ENCODE results near the gene PCGF3. TPM values are rescaled to one million over a fixed set of nuclear protein-coding genes. Genes with fewer than 3 reads are reported as not detected.
"Not testable (repeated sequence)": the region's sequence is repeated elsewhere in the genome, so short reads cannot be mapped to it uniquely, and the experiment has no call there.

The PCGF3 gene
- total RNA-seq, 2 experiments from 2014 or later, result 24.7 to 25.9 TPM

DNA sequence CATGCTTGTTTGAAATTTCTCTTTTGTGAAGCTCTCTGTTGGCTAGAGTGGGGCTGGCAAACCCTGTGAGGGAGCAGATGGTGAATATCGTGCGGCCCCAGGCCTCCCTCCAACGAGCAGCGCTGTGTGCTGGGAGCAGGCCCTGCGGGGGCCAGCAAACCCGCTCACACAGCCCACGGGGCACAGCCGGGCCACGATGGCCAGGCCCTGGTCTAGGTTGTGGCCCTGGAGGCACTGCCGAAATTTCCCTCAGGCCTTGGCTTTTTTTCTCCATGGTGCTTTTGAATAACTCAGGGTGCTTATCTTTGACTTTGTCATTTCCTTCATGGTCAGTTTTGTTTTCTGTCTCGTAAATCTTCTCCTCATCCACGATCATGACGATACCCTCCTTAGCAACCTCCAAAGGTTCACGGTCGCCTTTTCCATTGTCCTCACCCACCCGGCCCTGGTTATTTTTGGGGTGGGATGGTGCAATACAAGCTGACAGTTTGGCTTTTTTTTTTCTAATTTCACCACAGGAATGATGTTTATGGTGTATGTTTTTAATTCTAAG is 20.7 kb downstream of the PCGF3 start:
- H3K27me3 Mint-ChIP-seq (ENCODE audit: low read depth), result no peaks in the 10 kb centered on the region
- peaks cover 19% of the 10 kb centered on the region for H3K36me3 Mint-ChIP-seq (ENCODE audit: low read depth)
- intact Hi-C loops (cut with micrococcal nuclease), result no loop called here
- H3K9me3 Mint-ChIP-seq, result no peaks in the 10 kb centered on the region
- DNase-seq, result no peak
- CTCF ChIA-PET, result interaction anchor here (0.6 kb wide), 1 partner anchor 9 kb away, joined by 3 read pairs; no protein-coding TSS in a partner anchor
- peaks cover 4% of the 10 kb centered on the region for H3K4me1 Mint-ChIP-seq (ENCODE audit: low read depth)
- no peak overlapping the region for H3K27ac Mint-ChIP-seq
- H3K4me3 Mint-ChIP-seq, result no peak overlapping the region

- Mint-ChIP-seq H3K9me3 (no peaks in the 10 kb centered on the region), H3K4me1 (ENCODE audit: low read depth) (peaks cover 4% of the 10 kb centered on the region), H3K27me3 (ENCODE audit: low read depth) (no peaks in the 10 kb centered on the region), H3K36me3 (ENCODE audit: low read depth) (peaks cover 13% of the 10 kb centered on the region), H3K4me3 (no peak overlapping the region), H3K27ac (no peak overlapping the region)
- CTCF ChIA-PET, result no interaction called here
- no peak for DNase-seq
- intact Hi-C loops (cut with micrococcal nuclease), result no loop called here
Measured at GRCh38 chr4:726838-727237, 21.2 kb downstream of the PCGF3 start.

GRCh38 chr4:727576-727975 is 21.9 kb downstream of the PCGF3 start:
- DNase-seq, result no peak
- no peaks in the 10 kb centered on the region for H3K27me3 Mint-ChIP-seq (ENCODE audit: low read depth)
- no peak overlapping the region for H3K4me3 Mint-ChIP-seq
- H3K9me3 Mint-ChIP-seq, result no peaks in the 10 kb centered on the region
- peaks cover 10% of the 10 kb centered on the region for H3K36me3 Mint-ChIP-seq (ENCODE audit: low read depth)
- CTCF ChIA-PET, result no interaction called here
- no peak overlapping the region for H3K27ac Mint-ChIP-seq
- intact Hi-C loops (cut with micrococcal nuclease), result no loop called here
- H3K4me1 Mint-ChIP-seq (ENCODE audit: low read depth), result peaks cover 4% of the 10 kb centered on the region

- Mint-ChIP-seq H3K9me3 (no peaks in the 10 kb centered on the region), H3K4me1 (ENCODE audit: low read depth) (peaks cover 4% of the 10 kb centered on the region), H3K36me3 (ENCODE audit: low read depth) (peaks cover 5% of the 10 kb centered on the region), H3K27ac (no peak overlapping the region), H3K27me3 (ENCODE audit: low read depth) (no peaks in the 10 kb centered on the region), H3K4me3 (no peak overlapping the region)
- CTCF ChIA-PET, result no interaction called here
- DNase-seq, result no peak
- intact Hi-C loops (cut with micrococcal nuclease), result no loop called here
Measured at GRCh38 chr4:729336-730315, 24.0 kb downstream of the PCGF3 start.

DNA sequence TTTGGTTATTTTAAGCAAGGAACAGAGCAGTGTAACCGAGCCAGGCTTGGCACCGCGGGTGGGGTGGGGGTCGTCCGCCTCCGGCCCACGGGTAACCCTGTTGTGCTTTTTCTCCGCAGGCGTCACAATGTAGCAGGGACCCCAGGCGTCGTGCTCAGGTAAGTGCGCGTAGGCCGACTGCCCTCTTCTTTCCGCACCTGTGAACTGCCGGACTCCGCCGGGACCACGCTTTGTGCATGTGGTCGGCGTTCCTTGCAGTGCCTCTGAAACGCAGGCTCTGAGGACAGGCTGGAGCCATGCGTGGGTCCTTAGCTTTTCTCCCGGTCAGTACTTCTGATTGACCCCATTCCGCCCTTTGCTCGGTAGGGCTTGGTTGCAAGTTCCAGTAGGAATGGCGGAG is 24.9 kb downstream of the PCGF3 start:
- H3K36me3 Mint-ChIP-seq (ENCODE audit: low read depth), result peaks cover 5% of the 10 kb centered on the region
- DNase-seq, result no peak
- H3K4me3 Mint-ChIP-seq, result no peak overlapping the region
- H3K9me3 Mint-ChIP-seq, result no peaks in the 10 kb centered on the region
- peaks cover 2% of the 10 kb centered on the region for H3K4me1 Mint-ChIP-seq (ENCODE audit: low read depth)
- no peak overlapping the region for H3K27ac Mint-ChIP-seq
- H3K27me3 Mint-ChIP-seq (ENCODE audit: low read depth), result no peaks in the 10 kb centered on the region
- intact Hi-C loops (cut with micrococcal nuclease), result no loop called here
- CTCF ChIA-PET, result no interaction called here

DNA sequence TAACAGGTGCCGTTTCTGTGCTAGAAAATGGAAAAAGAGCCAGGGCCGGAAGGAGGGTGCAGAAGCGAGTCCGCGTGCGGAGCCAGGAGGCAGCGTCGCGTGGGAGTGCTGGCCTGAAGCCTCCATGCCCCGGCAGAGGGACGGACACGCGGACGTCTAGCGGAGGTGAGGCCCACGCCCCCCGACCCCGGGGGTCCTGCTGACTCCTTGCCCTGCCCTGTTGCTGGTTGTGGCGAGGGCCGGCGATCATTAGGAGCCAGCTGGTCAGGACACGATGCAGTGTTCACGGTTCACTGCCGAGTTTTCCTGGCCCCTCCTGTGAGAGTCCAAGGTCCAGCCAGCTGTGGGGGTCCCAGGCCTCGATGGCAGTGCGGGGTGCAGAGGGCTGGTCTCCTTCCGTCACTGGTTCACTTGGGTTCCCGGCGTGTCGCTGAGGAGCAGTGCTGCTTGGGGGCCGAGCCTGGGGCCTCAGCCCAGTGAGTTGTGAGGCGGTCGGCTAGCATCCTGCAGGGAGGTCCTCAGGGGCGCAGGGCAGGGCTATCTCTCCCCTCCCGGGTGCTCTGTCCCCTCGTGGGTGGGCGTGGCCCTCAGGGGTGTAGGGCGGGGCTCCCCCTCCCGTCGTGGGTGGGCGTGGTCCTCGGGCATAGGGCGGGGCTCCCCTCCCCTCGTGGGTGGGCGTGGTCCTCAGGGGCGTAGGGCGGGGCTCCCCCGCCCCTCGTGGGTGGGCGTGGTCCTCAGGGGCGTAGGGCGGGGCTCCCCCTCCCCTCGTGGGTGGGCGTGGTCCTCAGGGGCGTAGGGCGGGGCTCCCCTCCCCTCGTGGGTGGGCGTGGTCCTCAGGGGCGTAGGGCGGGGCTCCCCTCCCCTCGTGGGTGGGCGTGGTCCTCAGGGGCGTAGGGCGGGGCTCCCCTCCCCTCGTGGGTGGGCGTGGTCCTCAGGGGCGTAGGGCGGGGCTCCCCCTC is 25.6 kb downstream of the PCGF3 start:
- H3K36me3 Mint-ChIP-seq (ENCODE audit: low read depth); H3K4me1 Mint-ChIP-seq (ENCODE audit: low read depth); H3K27ac Mint-ChIP-seq; DNase-seq; H3K4me3 Mint-ChIP-seq; H3K27me3 Mint-ChIP-seq (ENCODE audit: low read depth); H3K9me3 Mint-ChIP-seq; CTCF ChIA-PET; intact Hi-C loops (cut with micrococcal nuclease): not testable (repeated sequence)

- not testable (repeated sequence) for H3K27ac Mint-ChIP-seq
Measured at GRCh38 chr4:731954-732353, 26.3 kb downstream of the PCGF3 start.

DNA sequence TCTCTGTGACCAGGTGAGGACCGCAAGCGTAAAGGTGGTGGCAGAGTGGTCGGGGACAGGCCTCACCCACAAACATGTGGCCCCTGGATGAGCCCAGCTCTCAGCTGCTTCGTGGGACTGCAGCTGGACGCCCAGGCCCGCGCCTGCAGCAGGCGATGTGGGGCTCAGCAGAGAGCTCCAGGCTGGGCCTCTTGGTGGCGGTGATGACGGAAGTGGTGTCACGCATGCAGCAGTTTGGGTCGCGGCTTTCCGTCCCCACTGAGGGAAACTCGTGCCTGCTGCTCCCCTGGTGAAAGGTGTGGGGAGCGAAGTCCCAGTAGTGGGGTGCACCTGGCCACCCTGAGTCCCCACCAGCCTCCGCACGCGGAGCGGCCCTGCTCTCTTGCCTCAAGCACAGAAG is 26.9 kb downstream of the PCGF3 start:
- H3K27ac Mint-ChIP-seq, result no peak overlapping the region

More at GRCh38 chr4:731954-732353, 26.3 kb downstream of the PCGF3 start:
- H3K4me3 Mint-ChIP-seq; CTCF ChIA-PET; H3K4me1 Mint-ChIP-seq (ENCODE audit: low read depth); H3K27me3 Mint-ChIP-seq (ENCODE audit: low read depth); DNase-seq; intact Hi-C loops (cut with micrococcal nuclease); H3K9me3 Mint-ChIP-seq; H3K36me3 Mint-ChIP-seq (ENCODE audit: low read depth): not testable (repeated sequence)

GRCh38 chr4:732911-733630 is 27.4 kb downstream of the PCGF3 start:
- H3K9me3 Mint-ChIP-seq, result no peaks in the 10 kb centered on the region

More for the DNA sequence above, 26.9 kb downstream of the PCGF3 start:
- H3K4me1 Mint-ChIP-seq (ENCODE audit: low read depth), result no peaks in the 10 kb centered on the region
- no peak for DNase-seq
- no peaks in the 10 kb centered on the region for H3K27me3 Mint-ChIP-seq (ENCODE audit: low read depth)
- H3K9me3 Mint-ChIP-seq, result no peaks in the 10 kb centered on the region
- H3K4me3 Mint-ChIP-seq, result no peak overlapping the region
- intact Hi-C loops (cut with micrococcal nuclease), result no loop called here
- H3K36me3 Mint-ChIP-seq (ENCODE audit: low read depth), result peaks cover 6% of the 10 kb centered on the region
- CTCF ChIA-PET, result no interaction called here

DNA sequence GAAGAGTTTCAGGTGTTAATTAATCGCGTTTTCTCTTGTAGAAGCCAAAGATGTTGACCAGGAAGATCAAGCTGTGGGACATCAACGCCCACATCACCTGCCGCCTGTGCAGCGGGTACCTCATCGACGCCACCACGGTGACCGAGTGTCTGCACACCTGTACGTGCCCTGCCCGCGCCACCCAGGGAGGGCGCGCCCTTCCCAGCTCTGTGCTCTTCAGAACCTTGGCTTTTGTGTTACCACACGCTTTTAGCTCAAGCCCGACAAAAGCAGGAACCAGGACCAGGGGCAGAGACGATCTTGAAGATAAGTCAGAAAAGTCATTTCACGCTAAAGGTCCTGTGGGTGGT is 28.0 kb downstream of the PCGF3 start:
- H3K4me3 Mint-ChIP-seq, result no peak overlapping the region
- intact Hi-C loops (cut with micrococcal nuclease), result no loop called here
- no peak for DNase-seq
- no peaks in the 10 kb centered on the region for H3K27me3 Mint-ChIP-seq (ENCODE audit: low read depth)
- H3K36me3 Mint-ChIP-seq (ENCODE audit: low read depth), result peaks cover 9% of the 10 kb centered on the region
- no peaks in the 10 kb centered on the region for H3K9me3 Mint-ChIP-seq
- H3K27ac Mint-ChIP-seq, result no peak overlapping the region
- CTCF ChIA-PET, result no interaction called here
- no peaks in the 10 kb centered on the region for H3K4me1 Mint-ChIP-seq (ENCODE audit: low read depth)

More at GRCh38 chr4:732911-733630, 27.4 kb downstream of the PCGF3 start:
- DNase-seq, result no peak
- intact Hi-C loops (cut with micrococcal nuclease), result no loop called here
- Mint-ChIP-seq H3K27ac (no peak overlapping the region), H3K36me3 (ENCODE audit: low read depth) (peaks cover 9% of the 10 kb centered on the region), H3K4me3 (no peak overlapping the region), H3K4me1 (ENCODE audit: low read depth) (no peaks in the 10 kb centered on the region), H3K27me3 (ENCODE audit: low read depth) (no peaks in the 10 kb centered on the region)
- CTCF ChIA-PET, result no interaction called here

- no peaks in the 10 kb centered on the region for H3K9me3 Mint-ChIP-seq
- CTCF ChIA-PET, result no interaction called here
- no peak overlapping the region for H3K4me3 Mint-ChIP-seq
- no peak for DNase-seq
- H3K27ac Mint-ChIP-seq, result no peak overlapping the region
- H3K36me3 Mint-ChIP-seq (ENCODE audit: low read depth), result peaks cover 9% of the 10 kb centered on the region
- no peaks in the 10 kb centered on the region for H3K27me3 Mint-ChIP-seq (ENCODE audit: low read depth)
- H3K4me1 Mint-ChIP-seq (ENCODE audit: low read depth), result no peaks in the 10 kb centered on the region
- intact Hi-C loops (cut with micrococcal nuclease), result no loop called here
Measured at GRCh38 chr4:734075-734474, 28.4 kb downstream of the PCGF3 start.

DNA sequence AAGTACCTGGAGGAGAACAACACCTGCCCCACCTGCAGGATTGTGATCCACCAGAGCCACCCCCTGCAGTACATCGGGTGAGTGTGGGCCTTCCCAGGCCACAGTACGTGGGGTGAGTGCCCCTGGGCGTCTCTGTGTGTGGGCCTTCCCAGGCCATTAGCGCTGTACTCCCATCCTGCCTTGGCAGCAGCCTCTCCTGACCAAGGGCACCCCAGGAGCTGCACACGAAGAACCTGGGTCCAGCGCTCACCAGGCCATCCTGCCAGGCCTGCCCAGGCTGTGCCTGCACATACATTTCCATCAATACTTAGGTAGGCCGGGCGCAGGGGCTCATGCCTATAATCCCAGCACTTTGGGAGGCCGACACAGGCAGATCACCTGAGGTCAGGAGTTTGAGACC is 29.3 kb downstream of the PCGF3 start:
- intact Hi-C loops (cut with micrococcal nuclease), result no loop called here
- DNase-seq, result no peak
- H3K4me1 Mint-ChIP-seq (ENCODE audit: low read depth), result no peaks in the 10 kb centered on the region
- CTCF ChIA-PET, result no interaction called here
- H3K27ac Mint-ChIP-seq, result no peak overlapping the region
- no peak overlapping the region for H3K4me3 Mint-ChIP-seq
- H3K36me3 Mint-ChIP-seq (ENCODE audit: low read depth), result peaks cover 9% of the 10 kb centered on the region
- no peaks in the 10 kb centered on the region for H3K9me3 Mint-ChIP-seq
- H3K27me3 Mint-ChIP-seq (ENCODE audit: low read depth), result no peaks in the 10 kb centered on the region

All from activated naive CD4-positive, alpha-beta T cell treated with anti-CD3 and anti-CD28 coated beads for 36 hours (primary cell).